Neural progenitor cell (in vitro differentiated cells): ENCODE measurements around the gene IGSF3.
"Not testable (repeated sequence)": the region's sequence is repeated elsewhere in the genome, so short reads cannot be mapped to it uniquely, and the experiment has no call there.

ENCODE experiments used
- CTCF ChIP-seq: fragments of 200-600 bp; sonication (generic); IDR thresholded peaks from 2 replicates; pipeline ENCODE4 v1.5.1; 2017; ENCODE audit warnings: antibody characterized with exemption, mild to moderate bottlenecking
- EZH2 ChIP-seq: fragments of 200-600 bp; sonication (generic); IDR thresholded peaks from 2 replicates; pipeline ENCODE4 v1.6.1; 2017; ENCODE audit warnings: antibody characterized with exemption, mild to moderate bottlenecking, moderate library complexity

- not testable (repeated sequence) for TF ChIP-seq EZH2, CTCF
These were observed 38.1 kb downstream of the IGSF3 start for GRCh38 chr1:116629441-116629840.
